GM04504 (cell line): ENCODE results near the gene TLCD4.
"Not testable (repeated sequence)": the region's sequence is repeated elsewhere in the genome, so short reads cannot be mapped to it uniquely, and the experiment has no call there.

Experiments used
- DNase-seq: peaks from one replicate; pipeline ENCODE4 v3.0.0-alpha.2; 2012; ENCODE audit warnings: low read depth

Gene TLCD4

GRCh38 chr1:95154096-95154495, 36.9 kb downstream of the TLCD4 start:
- no peak for DNase-seq

GRCh38 chr1:95165569-95165968, 48.4 kb downstream of the TLCD4 start:
- not testable (repeated sequence) for DNase-seq
